Measurements from ENCODE around the gene ZBED1.

DNA sequence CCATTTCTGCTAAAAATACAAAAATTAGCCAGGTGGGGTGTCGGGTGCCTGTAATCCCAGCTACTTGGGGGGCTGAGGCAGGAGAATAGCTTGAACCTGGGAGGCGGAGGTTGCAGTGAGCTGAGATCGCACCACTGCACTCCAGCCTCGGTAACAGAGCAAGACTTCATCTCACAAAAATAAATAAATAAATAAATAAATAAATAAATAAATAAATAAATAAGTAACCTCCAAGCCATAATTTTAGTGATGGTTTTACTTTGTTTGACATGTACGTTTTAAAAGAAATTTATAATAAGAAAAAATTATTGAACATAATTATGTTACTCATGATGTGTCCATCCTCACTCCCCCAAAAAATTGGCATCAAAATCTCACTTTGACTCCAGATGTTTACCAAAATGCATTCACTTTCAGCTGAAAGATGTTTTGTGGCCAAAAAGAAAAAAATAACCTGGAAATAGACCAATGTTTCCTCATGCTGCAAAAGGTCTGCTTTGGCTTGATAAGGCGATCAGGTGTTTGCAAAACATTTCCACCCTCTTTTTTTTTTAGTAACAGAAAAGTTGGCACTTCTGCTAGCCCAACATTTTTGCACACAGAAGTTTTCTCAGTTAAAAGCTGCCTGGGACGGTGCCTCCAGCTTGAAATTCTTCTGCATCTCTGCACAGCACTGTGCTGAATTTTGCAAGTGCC, 42.2 kb upstream of the ZBED1 start:
- TF ChIP-seq, protein P1, sequence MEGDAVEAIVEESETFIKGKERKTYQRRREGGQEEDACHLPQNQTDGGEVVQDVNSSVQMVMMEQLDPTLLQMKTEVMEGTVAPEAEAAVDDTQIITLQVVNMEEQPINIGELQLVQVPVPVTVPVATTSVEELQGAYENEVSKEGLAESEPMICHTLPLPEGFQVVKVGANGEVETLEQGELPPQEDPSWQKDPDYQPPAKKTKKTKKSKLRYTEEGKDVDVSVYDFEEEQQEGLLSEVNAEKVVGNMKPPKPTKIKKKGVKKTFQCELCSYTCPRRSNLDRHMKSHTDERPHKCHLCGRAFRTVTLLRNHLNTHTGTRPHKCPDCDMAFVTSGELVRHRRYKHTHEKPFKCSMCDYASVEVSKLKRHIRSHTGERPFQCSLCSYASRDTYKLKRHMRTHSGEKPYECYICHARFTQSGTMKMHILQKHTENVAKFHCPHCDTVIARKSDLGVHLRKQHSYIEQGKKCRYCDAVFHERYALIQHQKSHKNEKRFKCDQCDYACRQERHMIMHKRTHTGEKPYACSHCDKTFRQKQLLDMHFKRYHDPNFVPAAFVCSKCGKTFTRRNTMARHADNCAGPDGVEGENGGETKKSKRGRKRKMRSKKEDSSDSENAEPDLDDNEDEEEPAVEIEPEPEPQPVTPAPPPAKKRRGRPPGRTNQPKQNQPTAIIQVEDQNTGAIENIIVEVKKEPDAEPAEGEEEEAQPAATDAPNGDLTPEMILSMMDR (IDR thresholded peaks at IDR 0.05; ENCODE audit: insufficient read depth, low read length) = no peak
- TF ChIP-seq POLR2AphosphoS5 (IDR thresholded peaks at IDR 0.05; ENCODE audit: low read depth) = no peak
- TF ChIP-seq, protein P2, sequence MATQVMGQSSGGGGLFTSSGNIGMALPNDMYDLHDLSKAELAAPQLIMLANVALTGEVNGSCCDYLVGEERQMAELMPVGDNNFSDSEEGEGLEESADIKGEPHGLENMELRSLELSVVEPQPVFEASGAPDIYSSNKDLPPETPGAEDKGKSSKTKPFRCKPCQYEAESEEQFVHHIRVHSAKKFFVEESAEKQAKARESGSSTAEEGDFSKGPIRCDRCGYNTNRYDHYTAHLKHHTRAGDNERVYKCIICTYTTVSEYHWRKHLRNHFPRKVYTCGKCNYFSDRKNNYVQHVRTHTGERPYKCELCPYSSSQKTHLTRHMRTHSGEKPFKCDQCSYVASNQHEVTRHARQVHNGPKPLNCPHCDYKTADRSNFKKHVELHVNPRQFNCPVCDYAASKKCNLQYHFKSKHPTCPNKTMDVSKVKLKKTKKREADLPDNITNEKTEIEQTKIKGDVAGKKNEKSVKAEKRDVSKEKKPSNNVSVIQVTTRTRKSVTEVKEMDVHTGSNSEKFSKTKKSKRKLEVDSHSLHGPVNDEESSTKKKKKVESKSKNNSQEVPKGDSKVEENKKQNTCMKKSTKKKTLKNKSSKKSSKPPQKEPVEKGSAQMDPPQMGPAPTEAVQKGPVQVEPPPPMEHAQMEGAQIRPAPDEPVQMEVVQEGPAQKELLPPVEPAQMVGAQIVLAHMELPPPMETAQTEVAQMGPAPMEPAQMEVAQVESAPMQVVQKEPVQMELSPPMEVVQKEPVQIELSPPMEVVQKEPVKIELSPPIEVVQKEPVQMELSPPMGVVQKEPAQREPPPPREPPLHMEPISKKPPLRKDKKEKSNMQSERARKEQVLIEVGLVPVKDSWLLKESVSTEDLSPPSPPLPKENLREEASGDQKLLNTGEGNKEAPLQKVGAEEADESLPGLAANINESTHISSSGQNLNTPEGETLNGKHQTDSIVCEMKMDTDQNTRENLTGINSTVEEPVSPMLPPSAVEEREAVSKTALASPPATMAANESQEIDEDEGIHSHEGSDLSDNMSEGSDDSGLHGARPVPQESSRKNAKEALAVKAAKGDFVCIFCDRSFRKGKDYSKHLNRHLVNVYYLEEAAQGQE (IDR thresholded peaks at IDR 0.05; ENCODE audit: insufficient replicate concordance, low read depth) = no peak
- no peak for TF ChIP-seq GABPA (IDR thresholded peaks at IDR 0.05; ENCODE audit: low read depth)
- TF ChIP-seq SPI1 (IDR thresholded peaks at IDR 0.05; ENCODE audit: borderline replicate concordance, low read depth) = no peak
